Hair follicular keratinocyte (primary cell): ENCODE data around the gene SIRT7. TPM values are rescaled to one million over a fixed set of nuclear protein-coding genes. Genes with fewer than 3 reads are reported as not detected.

Source experiments
- total RNA-seq: library from RNA; depleted of rRNA; stranded (reverse); fragments of >200 nt; gene quantifications from 2 replicates; pipeline ENCODE4 v1.2.3, GENCODE V29; 2015

SIRT7 gene, protein sequence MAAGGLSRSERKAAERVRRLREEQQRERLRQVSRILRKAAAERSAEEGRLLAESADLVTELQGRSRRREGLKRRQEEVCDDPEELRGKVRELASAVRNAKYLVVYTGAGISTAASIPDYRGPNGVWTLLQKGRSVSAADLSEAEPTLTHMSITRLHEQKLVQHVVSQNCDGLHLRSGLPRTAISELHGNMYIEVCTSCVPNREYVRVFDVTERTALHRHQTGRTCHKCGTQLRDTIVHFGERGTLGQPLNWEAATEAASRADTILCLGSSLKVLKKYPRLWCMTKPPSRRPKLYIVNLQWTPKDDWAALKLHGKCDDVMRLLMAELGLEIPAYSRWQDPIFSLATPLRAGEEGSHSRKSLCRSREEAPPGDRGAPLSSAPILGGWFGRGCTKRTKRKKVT
- 14.7 and 22.4 TPM in 2 replicates for total RNA-seq

DNA sequence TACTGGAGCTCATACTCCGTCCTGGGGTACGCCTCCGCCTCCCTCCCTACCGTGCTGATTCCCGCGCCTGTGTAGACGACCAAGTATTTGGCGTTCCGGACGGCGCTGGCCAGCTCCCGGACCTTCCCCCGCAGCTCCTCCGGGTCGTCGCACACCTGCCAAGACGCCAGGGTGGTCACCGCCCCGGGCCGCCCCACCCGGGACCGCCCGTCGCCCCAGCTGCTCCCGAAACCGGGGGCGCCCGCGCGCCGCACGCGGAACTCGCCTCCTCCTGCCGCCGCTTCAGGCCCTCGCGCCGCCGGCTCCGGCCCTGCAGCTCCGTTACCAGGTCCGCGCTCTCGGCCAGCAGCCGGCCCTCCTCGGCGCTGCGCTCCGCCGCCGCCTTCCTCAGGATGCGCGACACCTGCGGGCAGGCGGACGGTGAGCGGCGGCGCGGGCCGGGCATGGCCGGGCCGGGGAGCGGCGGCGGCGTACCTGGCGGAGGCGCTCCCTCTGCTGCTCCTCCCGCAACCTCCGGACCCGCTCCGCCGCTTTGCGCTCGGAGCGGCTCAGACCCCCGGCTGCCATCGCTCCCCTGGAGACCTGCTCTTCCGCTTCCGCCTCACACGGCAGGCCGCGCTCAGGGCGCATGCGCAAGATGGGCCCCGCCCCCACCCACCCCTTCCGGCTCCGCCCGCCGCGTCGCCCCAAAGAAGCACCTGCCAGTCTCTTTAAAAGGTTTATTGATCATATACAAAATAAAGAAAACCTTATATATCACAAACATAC is at the start of gene SIRT7:
TSS of gene SIRT7 (minus strand) at position 612 of the 768 bp plus-strand sequence. CDS start at position 567, 45 bp downstream.

GRCh38 chr17:81961087-81961511 is 43.1 kb upstream of the SIRT7 start, which contains the start of gene NOTUM:
Gene NOTUM, minus strand, starts transcription at chr17:81961187. Its CDS starts 278 bp downstream, at chr17:81960909.

DNA sequence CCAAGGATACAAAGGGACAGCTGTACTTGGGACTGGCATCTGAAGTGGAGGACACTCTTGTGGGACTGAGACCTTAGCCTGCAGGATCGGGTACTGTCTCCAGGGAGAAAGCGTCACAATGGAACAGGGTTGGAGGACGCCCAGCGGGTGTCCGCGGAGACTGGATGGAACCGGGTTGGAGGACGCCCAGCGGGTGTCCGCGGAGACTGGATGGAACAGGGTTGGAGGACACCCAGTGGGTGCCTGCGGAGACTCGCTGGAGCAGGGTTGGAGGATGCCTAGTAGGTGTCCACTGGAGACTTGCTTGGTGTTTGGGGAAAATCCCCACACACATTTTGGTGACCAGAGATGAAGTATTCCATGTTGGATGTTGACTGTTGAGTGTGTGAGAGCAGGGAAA is 29.2 kb upstream of the SIRT7 start, which contains the start of gene MYADML2:
TSS of gene MYADML2 (minus strand) at position 45 of the 400 bp plus-strand sequence. CDS start 5,492 bp downstream, outside the sequence.

GRCh38 chr17:81927653-81928543 is 9.9 kb upstream of the SIRT7 start, which contains the start of gene MAFG:
Gene MAFG, minus strand, starts transcription at chr17:81927735. Its CDS starts 4,550 bp downstream, at chr17:81923185.

DNA sequence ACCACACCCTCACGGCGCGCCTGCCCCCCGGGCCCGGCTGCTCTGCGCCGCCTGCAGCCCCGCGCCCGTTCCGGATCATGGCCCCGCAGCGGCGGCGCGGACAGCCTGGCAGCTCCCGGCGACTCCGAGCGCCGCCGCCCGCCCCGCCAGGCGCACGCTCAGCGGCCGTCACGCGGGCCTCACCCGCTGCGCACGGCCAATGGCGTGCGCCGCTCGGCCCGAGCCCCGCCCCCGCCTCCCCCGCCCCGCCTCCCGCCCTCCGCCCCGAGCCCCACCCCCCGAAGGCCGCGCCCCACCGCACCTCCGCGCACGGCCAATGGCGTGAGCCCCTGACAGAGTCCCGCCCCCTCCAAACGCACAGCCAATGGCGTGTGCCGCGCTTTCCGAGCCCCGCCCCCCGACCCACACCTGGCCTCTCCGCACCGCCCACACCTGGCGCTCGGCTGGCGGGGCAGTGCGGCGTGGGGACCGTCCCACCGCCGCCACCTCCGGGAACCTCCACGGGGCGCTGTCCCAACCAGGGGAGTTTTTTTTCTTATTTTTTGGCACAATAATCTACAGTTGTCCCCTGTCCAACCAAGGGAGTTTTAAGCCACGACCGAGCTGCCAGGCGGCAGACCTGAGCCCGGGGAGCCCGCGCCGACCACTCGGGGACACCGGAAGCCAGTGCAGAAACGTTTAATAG is 6.6 kb downstream of the SIRT7 start, which contains the start of gene PCYT2:
TSS of gene PCYT2 (minus strand) at position 123 of the 685 bp plus-strand sequence. CDS start at position 79, 44 bp downstream.

DNA sequence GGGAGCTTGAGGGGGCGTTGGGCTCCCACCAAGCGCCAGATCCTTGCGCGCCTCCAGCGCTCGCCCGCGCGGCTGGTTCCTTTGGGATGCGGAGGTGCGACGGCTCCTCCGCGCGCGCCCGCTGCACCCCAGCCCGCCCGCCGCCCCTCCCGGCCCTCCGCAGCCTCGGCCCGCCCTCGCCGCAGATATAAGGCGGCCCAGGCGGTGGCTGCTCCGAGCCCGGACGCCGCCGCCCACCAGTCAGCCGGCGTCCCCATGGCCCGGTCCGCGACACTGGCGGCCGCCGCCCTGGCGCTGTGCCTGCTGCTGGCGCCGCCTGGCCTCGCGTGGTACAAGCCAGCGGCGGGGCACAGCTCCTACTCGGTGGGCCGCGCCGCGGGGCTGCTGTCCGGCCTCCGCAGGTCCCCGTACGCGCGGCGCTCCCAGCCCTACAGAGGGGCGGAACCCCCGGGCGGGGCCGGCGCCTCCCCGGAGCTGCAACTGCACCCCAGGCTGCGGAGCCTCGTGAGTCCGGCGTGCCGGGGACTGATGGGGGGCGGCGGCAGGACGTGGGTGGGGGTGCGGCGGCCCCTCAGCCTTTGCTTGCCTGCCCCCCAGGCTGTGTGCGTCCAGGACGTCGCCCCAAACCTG is 15.8 kb downstream of the SIRT7 start, which contains the start of gene NPB:
TSS of gene NPB (plus strand) at position 216 of the 630 bp plus-strand sequence. CDS start at position 256, 40 bp downstream.

DNA sequence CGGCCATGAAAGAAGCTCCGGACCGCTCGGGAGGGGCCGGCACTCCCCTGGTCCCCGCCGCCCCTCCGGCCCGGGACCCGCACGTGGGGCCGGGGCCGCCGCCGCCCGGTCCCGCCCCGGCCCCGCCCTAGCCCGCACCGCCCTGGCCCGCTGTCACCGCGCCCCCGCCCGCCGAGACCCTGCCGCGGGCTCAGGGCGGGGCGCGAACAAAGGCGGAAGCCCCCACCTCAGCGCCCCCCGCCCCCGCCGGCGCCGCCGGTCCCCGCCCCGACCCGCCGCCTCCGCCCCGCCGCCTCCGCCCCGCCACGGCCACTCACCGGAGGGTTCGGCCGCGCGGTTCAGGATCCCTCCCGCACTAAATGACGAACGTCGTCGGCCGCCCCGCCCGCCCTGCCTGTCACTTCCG is 47.0 kb downstream of the SIRT7 start, which contains the start of gene ARHGDIA:
TSS of gene ARHGDIA (minus strand) at position 357 of the 406 bp plus-strand sequence. CDS start 1,407 bp downstream, outside the sequence.

Other genes starting within 250 kb of the SIRT7 start
- 23.4 and 29.4 TPM in 2 replicates for gene ARL16, start 234.4 kb downstream of the SIRT7 start, total RNA-seq
- 85.4 and 99.3 TPM in 2 replicates for gene HGS, start 234.2 kb downstream of the SIRT7 start, total RNA-seq
- gene MRPL12, start 214.8 kb downstream of the SIRT7 start, total RNA-seq: 82.5 and 175 TPM in 2 replicates
- gene SLC25A10, start 205.9 kb downstream of the SIRT7 start, total RNA-seq: 13.2 and 39.5 TPM in 2 replicates
- gene GCGR, start 114.0 kb downstream of the SIRT7 start, total RNA-seq: not detected in 2 replicates
- 54.0 and 72.8 TPM in 2 replicates for gene MCRIP1, start 84.9 kb downstream of the SIRT7 start, total RNA-seq
- not detected in 2 replicates for gene PPP1R27, start 83.1 kb downstream of the SIRT7 start, total RNA-seq
- 1,696 and 1,977 TPM in 2 replicates for gene P4HB, start 57.6 kb downstream of the SIRT7 start, total RNA-seq
- 274 and 312 TPM in 2 replicates for gene ARHGDIA, start 46.8 kb downstream of the SIRT7 start, total RNA-seq
- gene ALYREF, start 26.6 kb downstream of the SIRT7 start, total RNA-seq: 109 and 236 TPM in 2 replicates
- gene ANAPC11, start 26.5 kb downstream of the SIRT7 start, total RNA-seq: 256 and 274 TPM in 2 replicates
- 3.4 and 3.6 TPM in 2 replicates for gene NPB, start 15.9 kb downstream of the SIRT7 start, total RNA-seq
- gene PCYT2, start 6.8 kb downstream of the SIRT7 start, total RNA-seq: 74.0 and 100 TPM in 2 replicates
- 10.7 and 15.5 TPM in 2 replicates for gene MAFG, start 9.6 kb upstream of the SIRT7 start, total RNA-seq
- 97.9 and 121 TPM in 2 replicates for gene PYCR1, start 19.1 kb upstream of the SIRT7 start, total RNA-seq
- not detected in 2 replicates for gene MYADML2, start 29.1 kb upstream of the SIRT7 start, total RNA-seq
- not detected in 2 replicates for gene NOTUM, start 43.0 kb upstream of the SIRT7 start, total RNA-seq
- 10.5 and 11.1 TPM in 2 replicates for gene ASPSCR1, start 59.5 kb upstream of the SIRT7 start, total RNA-seq
- 69.0 and 245 TPM in 2 replicates for gene CENPX, start 104.7 kb upstream of the SIRT7 start, total RNA-seq
- 6.7 and 20.9 TPM in 2 replicates for gene LRRC45, start 105.1 kb upstream of the SIRT7 start, total RNA-seq
- 46.6 and 47.7 TPM in 2 replicates for gene RAC3, start 113.5 kb upstream of the SIRT7 start, total RNA-seq
- gene DCXR, start 119.5 kb upstream of the SIRT7 start, total RNA-seq: 118 and 135 TPM in 2 replicates
- gene RFNG, start 133.6 kb upstream of the SIRT7 start, total RNA-seq: 46.4 and 50.3 TPM in 2 replicates
- gene GPS1, start 133.7 kb upstream of the SIRT7 start, total RNA-seq: 96.7 and 124 TPM in 2 replicates
- gene DUS1L, start 147.6 kb upstream of the SIRT7 start, total RNA-seq: 68.9 and 80.2 TPM in 2 replicates
- gene FASN, start 180.1 kb upstream of the SIRT7 start, total RNA-seq: 292 and 401 TPM in 2 replicates